Measurements from ENCODE around the gene PRKG1. TPM values are rescaled to one million over a fixed set of nuclear protein-coding genes. Genes with fewer than 3 reads are reported as not detected.

The PRKG1 gene
- total RNA-seq, 1 donor = 19.5 TPM

DNA sequence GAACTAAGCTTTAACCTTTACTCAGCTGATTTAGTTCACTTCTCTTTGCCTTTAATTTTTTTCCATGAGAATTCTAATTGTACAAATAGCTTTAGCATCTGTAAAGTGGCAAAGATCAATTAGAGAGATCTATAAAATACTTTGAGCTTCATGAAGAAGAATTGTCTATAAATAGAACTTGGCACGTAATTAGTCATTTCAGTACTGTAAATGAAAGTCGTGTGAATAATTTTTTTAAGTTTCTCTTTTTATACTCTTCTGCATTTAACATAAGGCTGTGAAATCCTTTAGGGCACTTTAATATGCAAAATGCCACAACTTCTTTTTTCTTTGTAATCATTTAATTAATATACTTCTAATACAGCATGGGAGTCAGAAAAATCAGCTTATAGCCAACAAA, 447.3 kb downstream of the PRKG1 start:
- no peak for TF ChIP-seq CTCF (IDR thresholded peaks at IDR 0.05; ENCODE audit: extremely low read depth, low read depth, low read length)
- no peaks in the 10 kb centered on the region for H4K20me1 ChIP-seq (ENCODE audit: insufficient read depth, low read length)

GRCh38 chr10:51522858-51523257, 448.6 kb downstream of the PRKG1 start:
- no peaks in the 10 kb centered on the region for H3K36me3 ChIP-seq (ENCODE audit: insufficient read depth, low read length)
- no peaks in the 10 kb centered on the region for H3K27me3 ChIP-seq (ENCODE audit: insufficient read depth, low read length)
- H3K4me2 ChIP-seq (ENCODE audit: insufficient read depth, low read length) = no peak overlapping the region
- no peak overlapping the region for H2AFZ ChIP-seq (ENCODE audit: low read length)
- no peaks in the 10 kb centered on the region for H4K20me1 ChIP-seq (ENCODE audit: insufficient read depth, low read length)
- no peak for DNase-seq (ENCODE audit: insufficient read length, low spot score, missing footprints)
- no peak for TF ChIP-seq CTCF (IDR thresholded peaks at IDR 0.05; ENCODE audit: extremely low read depth, low read depth, low read length)
- no peaks in the 10 kb centered on the region for H3K9me3 ChIP-seq (ENCODE audit: low read depth, low read length)
- no peaks in the 10 kb centered on the region for H3K4me1 ChIP-seq (ENCODE audit: insufficient read depth, low read length)
- H3K27ac ChIP-seq (ENCODE audit: low read depth, low read length) = no peak overlapping the region
- no peaks in the 10 kb centered on the region for H3K79me2 ChIP-seq (ENCODE audit: insufficient read depth, low read length)
- no peak overlapping the region for H3K4me3 ChIP-seq (ENCODE audit: insufficient read depth, low read length)

More for the DNA sequence above, 447.3 kb downstream of the PRKG1 start:
- no peaks in the 10 kb centered on the region for H3K4me1 ChIP-seq (ENCODE audit: insufficient read depth, low read length)
- no peak overlapping the region for H3K27ac ChIP-seq (ENCODE audit: low read depth, low read length)
- H3K79me2 ChIP-seq (ENCODE audit: insufficient read depth, low read length) = no peaks in the 10 kb centered on the region
- H3K4me3 ChIP-seq (ENCODE audit: insufficient read depth, low read length) = no peak overlapping the region
- no peak overlapping the region for H3K4me2 ChIP-seq (ENCODE audit: insufficient read depth, low read length)
- H3K27me3 ChIP-seq (ENCODE audit: insufficient read depth, low read length) = no peaks in the 10 kb centered on the region
- no peaks in the 10 kb centered on the region for H3K36me3 ChIP-seq (ENCODE audit: insufficient read depth, low read length)
- no peaks in the 10 kb centered on the region for H3K9me3 ChIP-seq (ENCODE audit: low read depth, low read length)
- no peak for DNase-seq (ENCODE audit: insufficient read length, low spot score, missing footprints)
- no peak overlapping the region for H2AFZ ChIP-seq (ENCODE audit: low read length)

DNA sequence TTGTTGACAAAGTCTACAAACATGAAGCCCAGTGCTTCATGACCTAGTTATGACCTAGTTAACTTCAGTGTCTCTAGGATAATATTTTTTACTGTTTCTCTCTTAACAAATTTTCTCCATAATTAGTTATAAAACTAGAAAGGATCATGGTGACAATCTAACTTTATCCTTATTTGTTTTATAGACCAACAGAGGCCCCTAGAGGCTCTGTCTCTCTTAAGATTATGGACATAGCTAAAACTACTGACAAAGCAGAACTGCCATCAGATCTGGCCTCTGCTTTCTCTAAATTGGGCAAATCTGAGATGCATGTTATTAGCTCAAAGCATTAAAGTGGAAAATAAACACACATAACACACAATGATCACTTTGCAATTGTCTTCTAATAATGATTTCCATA, 449.2 kb downstream of the PRKG1 start:
- Histone ChIP-seq H3K9me3 (ENCODE audit: low read depth, low read length) (no peaks in the 10 kb centered on the region), H3K27me3 (ENCODE audit: insufficient read depth, low read length) (no peaks in the 10 kb centered on the region), H3K79me2 (ENCODE audit: insufficient read depth, low read length) (no peaks in the 10 kb centered on the region), H3K36me3 (ENCODE audit: insufficient read depth, low read length) (no peaks in the 10 kb centered on the region), H4K20me1 (ENCODE audit: insufficient read depth, low read length) (no peaks in the 10 kb centered on the region), H3K4me2 (ENCODE audit: insufficient read depth, low read length) (no peak overlapping the region), H3K4me3 (ENCODE audit: insufficient read depth, low read length) (no peak overlapping the region), H2AFZ (ENCODE audit: low read length) (no peak overlapping the region), H3K4me1 (ENCODE audit: insufficient read depth, low read length) (no peaks in the 10 kb centered on the region), H3K27ac (ENCODE audit: low read depth, low read length) (no peak overlapping the region)
- TF ChIP-seq CTCF (IDR thresholded peaks at IDR 0.05; ENCODE audit: extremely low read depth, low read depth, low read length) = no peak
- no peak for DNase-seq (ENCODE audit: insufficient read length, low spot score, missing footprints)

DNA sequence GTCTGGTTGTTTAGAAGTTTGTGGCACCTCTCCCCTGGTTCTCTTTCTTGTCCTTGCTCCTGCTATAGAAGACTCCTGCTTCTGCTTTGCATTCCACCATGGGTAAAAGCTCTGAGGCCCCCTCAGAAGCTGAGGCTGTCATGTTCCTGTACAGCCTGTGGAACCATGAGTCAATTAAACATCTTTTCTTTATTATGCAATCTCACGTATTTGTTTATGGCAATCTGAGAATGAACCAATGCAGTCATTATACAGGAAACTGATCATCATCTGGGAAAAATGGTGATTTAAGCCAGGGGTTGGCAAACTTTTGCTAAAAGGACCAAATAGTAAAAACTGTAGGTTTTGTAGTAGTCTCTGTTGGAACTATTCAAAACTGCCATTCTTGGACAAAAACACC, 449.8 kb downstream of the PRKG1 start:
- Histone ChIP-seq H3K79me2 (ENCODE audit: insufficient read depth, low read length) (no peaks in the 10 kb centered on the region), H3K4me3 (ENCODE audit: insufficient read depth, low read length) (no peak overlapping the region), H4K20me1 (ENCODE audit: insufficient read depth, low read length) (no peaks in the 10 kb centered on the region), H3K4me2 (ENCODE audit: insufficient read depth, low read length) (no peak overlapping the region), H3K27ac (ENCODE audit: low read depth, low read length) (no peak overlapping the region), H2AFZ (ENCODE audit: low read length) (no peak overlapping the region), H3K27me3 (ENCODE audit: insufficient read depth, low read length) (no peaks in the 10 kb centered on the region), H3K36me3 (ENCODE audit: insufficient read depth, low read length) (no peaks in the 10 kb centered on the region), H3K9me3 (ENCODE audit: low read depth, low read length) (no peaks in the 10 kb centered on the region), H3K4me1 (ENCODE audit: insufficient read depth, low read length) (no peaks in the 10 kb centered on the region)
- no peak for TF ChIP-seq CTCF (IDR thresholded peaks at IDR 0.05; ENCODE audit: extremely low read depth, low read depth, low read length)
- peak; percentile 4 for DNase-seq (ENCODE audit: insufficient read length, low spot score, missing footprints)
